H7 (cell line): ENCODE data around the gene ERMAP. TPM values are rescaled to one million over a fixed set of nuclear protein-coding genes. Genes with fewer than 3 reads are reported as not detected.
A peak's percentile ranks its signal among the peaks of the same experiment; 100 is the strongest.
"Not testable (repeated sequence)": the region's sequence is repeated elsewhere in the genome, so short reads cannot be mapped to it uniquely, and the experiment has no call there.

ENCODE experiments used
- DNase-seq: peaks from one replicate; pipeline ENCODE4 v3.0.0; 2012
- H3K27me3 ChIP-seq: 2 replicates; pipeline ENCODE4 v1.6.0; 2011; ENCODE audit warnings: mild to moderate bottlenecking, low read length; ENCODE audit not compliant: control insufficient read depth, insufficient read depth
- H3K36me3 ChIP-seq: replicated peaks from 2 replicates; pipeline ENCODE4 v1.5.1; 2011; ENCODE audit warnings: low read length; ENCODE audit not compliant: control insufficient read depth, insufficient read depth
- H3K4me3 ChIP-seq: 2 replicates; pipeline ENCODE4 v1.5.1; 2011; ENCODE audit warnings: low read depth, mild to moderate bottlenecking, control low read depth, low read length, moderate library complexity; ENCODE audit not compliant: insufficient read depth
- total RNA-seq: library from RNA; depleted of rRNA; stranded (reverse); fragments of >200 nt; shearing (Covaris generic); gene quantifications from 2 replicates; pipeline ENCODE4 v1.2.3, GENCODE V29; 2014

The ERMAP gene
- total RNA-seq, 1 experiment from 2014 or later = 4.6 TPM

GRCh38 chr1:42861014-42861399 is 44.1 kb downstream of the ERMAP start:
- H3K4me3 ChIP-seq = no peak overlapping the region
- no peak for DNase-seq
- no peaks in the 10 kb centered on the region for H3K36me3 ChIP-seq
- H3K27me3 ChIP-seq = no peaks in the 10 kb centered on the region

GRCh38 chr1:42866549-42866948 is 49.6 kb downstream of the ERMAP start:
- DNase-seq = no peak
- no peaks in the 10 kb centered on the region for H3K36me3 ChIP-seq
- no peak overlapping the region for H3K4me3 ChIP-seq
- no peaks in the 10 kb centered on the region; the same call in 1 of the 2 replicates for H3K27me3 ChIP-seq

- DNase-seq = not testable (repeated sequence)
Observed at GRCh38 chr1:42868466-42868865, 51.5 kb downstream of the ERMAP start.

GRCh38 chr1:42869254-42869653 is 52.3 kb downstream of the ERMAP start:
- not testable (repeated sequence) for H3K36me3 ChIP-seq, H3K4me3 ChIP-seq, H3K27me3 ChIP-seq, DNase-seq

More at GRCh38 chr1:42868466-42868865, 51.5 kb downstream of the ERMAP start:
- H3K36me3 ChIP-seq, H3K4me3 ChIP-seq, H3K27me3 ChIP-seq: not testable (repeated sequence)

- not testable (repeated sequence) for H3K27me3 ChIP-seq, H3K36me3 ChIP-seq, DNase-seq, H3K4me3 ChIP-seq
Observed at GRCh38 chr1:42869751-42870150, 52.8 kb downstream of the ERMAP start.

- H3K4me3 ChIP-seq, H3K27me3 ChIP-seq, DNase-seq, H3K36me3 ChIP-seq: not testable (repeated sequence)
Observed at GRCh38 chr1:42873108-42873507, 56.2 kb downstream of the ERMAP start.

- no peaks in the 10 kb centered on the region for H3K36me3 ChIP-seq
- no peak for DNase-seq
- no peaks in the 10 kb centered on the region for H3K27me3 ChIP-seq
- H3K4me3 ChIP-seq = no peak overlapping the region
Observed at GRCh38 chr1:42873670-42874069, 56.7 kb downstream of the ERMAP start.

- H3K36me3 ChIP-seq = no peaks in the 10 kb centered on the region
- H3K4me3 ChIP-seq = no peak overlapping the region
- no peaks in the 10 kb centered on the region for H3K27me3 ChIP-seq
- no peak for DNase-seq
Observed at GRCh38 chr1:42876009-42876408, 59.1 kb downstream of the ERMAP start.

- Histone ChIP-seq H3K4me3 (no peak overlapping the region), H3K27me3 (no peaks in the 10 kb centered on the region), H3K36me3 (no peaks in the 10 kb centered on the region)
- DNase-seq = peak; percentile 27
Observed at GRCh38 chr1:42877380-42877779, 60.5 kb downstream of the ERMAP start.

GRCh38 chr1:42880384-42880783 is 63.5 kb downstream of the ERMAP start:
- H3K4me3 ChIP-seq = no peak overlapping the region
- H3K36me3 ChIP-seq = no peaks in the 10 kb centered on the region
- DNase-seq = no peak
- no peaks in the 10 kb centered on the region for H3K27me3 ChIP-seq

GRCh38 chr1:42886046-42886739 is 69.3 kb downstream of the ERMAP start:
- Histone ChIP-seq H3K27me3 (no peaks in the 10 kb centered on the region; the same call in 1 of the 2 replicates), H3K4me3 (no peak overlapping the region), H3K36me3 (no peaks in the 10 kb centered on the region)
- peak; percentile 31 for DNase-seq

- no peak overlapping the region for H3K4me3 ChIP-seq
- no peaks in the 10 kb centered on the region; the same call in none of the 2 replicates for H3K27me3 ChIP-seq
- H3K36me3 ChIP-seq = no peaks in the 10 kb centered on the region
- no peak for DNase-seq
Observed at GRCh38 chr1:42886800-42887199, 69.9 kb downstream of the ERMAP start.

GRCh38 chr1:42887366-42887765 is 70.4 kb downstream of the ERMAP start:
- no peak overlapping the region for H3K4me3 ChIP-seq
- no peaks in the 10 kb centered on the region for H3K36me3 ChIP-seq
- no peaks in the 10 kb centered on the region; the same call in none of the 2 replicates for H3K27me3 ChIP-seq
- DNase-seq = peak; percentile 22

GRCh38 chr1:42888013-42888633 is 71.2 kb downstream of the ERMAP start:
- no peak overlapping the region for H3K4me3 ChIP-seq
- H3K36me3 ChIP-seq = no peaks in the 10 kb centered on the region
- peak; percentile 39 for DNase-seq
- no peaks in the 10 kb centered on the region; the same call in none of the 2 replicates for H3K27me3 ChIP-seq

GRCh38 chr1:42889264-42889663 is 72.3 kb downstream of the ERMAP start:
- DNase-seq = no peak
- H3K36me3 ChIP-seq = no peaks in the 10 kb centered on the region
- no peaks in the 10 kb centered on the region; the same call in none of the 2 replicates for H3K27me3 ChIP-seq
- no peak overlapping the region for H3K4me3 ChIP-seq
